HG03378 (cell line): ENCODE data around the gene PCDHGC5.

Source experiments
- ATAC-seq: cut with Tn5 transposase; IDR thresholded peaks from one replicate; pipeline ENCODE4 v1.9.1; 2021; ENCODE audit warnings: mild to moderate bottlenecking, moderate library complexity; ENCODE audit not compliant: unreplicated experiment

The PCDHGC5 gene

GRCh38 chr5:141528291-141528984 lies 39.6 kb downstream of the PCDHGC5 start:
- ATAC-seq: no peak

GRCh38 chr5:141529002-141529401 lies 40.1 kb downstream of the PCDHGC5 start:
- ATAC-seq: peak; percentile 31

- peak; percentile 32 for ATAC-seq
Observed at GRCh38 chr5:141529873-141530272, 41.0 kb downstream of the PCDHGC5 start.

GRCh38 chr5:141532726-141533125 lies 43.8 kb downstream of the PCDHGC5 start:
- no peak for ATAC-seq

- no peak for ATAC-seq
Observed at GRCh38 chr5:141533897-141534296, 45.0 kb downstream of the PCDHGC5 start.

GRCh38 chr5:141534492-141535213 lies 45.8 kb downstream of the PCDHGC5 start:
- ATAC-seq: no peak
